Thyroid gland (tissue), 4 donors: ENCODE results near the gene KCND1. TPM values are rescaled to one million over a fixed set of nuclear protein-coding genes. Genes with fewer than 3 reads are reported as not detected.

Experiments used
- DNase-seq, 2 donors: peaks; one replicate each; pipeline ENCODE4 v3.0.0-alpha.2; 2019
- H3K27ac ChIP-seq, 3 donors: fragments of 200-600 bp; sonication (generic); 1 replicate in 2 of 3; 2 replicates in 1 of 3; pipeline ENCODE4 v1.5.1; 2016 to 2019; ENCODE audit warnings: mild to moderate bottlenecking in 1 of 3, moderate library complexity in 1 of 3
- H3K27me3 ChIP-seq: fragments of 200-600 bp; sonication (generic); one replicate; pipeline ENCODE4 v1.5.1; 2019
- H3K36me3 ChIP-seq, 2 donors: fragments of 200-600 bp; sonication (generic); one replicate each; pipeline ENCODE4 v1.5.1; 2016 to 2019
- H3K4me1 ChIP-seq, 2 donors: fragments of 200-600 bp; sonication (generic); one replicate each; pipeline ENCODE4 v1.5.1; 2017 to 2019
- H3K4me3 ChIP-seq, 3 donors: fragments of 200-600 bp; sonication (generic); replicated peaks in 1 of 3; 1 replicate in 2 of 3; 2 replicates in 1 of 3; pipeline ENCODE4 v1.5.1; 2016; ENCODE audit warnings: mild to moderate bottlenecking in 1 of 3
- H3K9me3 ChIP-seq: fragments of 200-600 bp; sonication (generic); one replicate; pipeline ENCODE4 v1.5.1; 2017
- CTCF ChIP-seq, 6 experiments: fragments of 200-600 bp in 3 of 6; fragments of 450-650 bp in 3 of 6; sonication (generic) in 3 of 6; IDR thresholded peaks; one replicate each; pipeline ENCODE4 v1.5.1; 2016 to 2019; ENCODE audit warnings: antibody characterized with exemption in 6 of 6, mild to moderate bottlenecking in 2 of 6, inconsistent platforms in 1 of 6, moderate library complexity in 1 of 6
- POLR2A ChIP-seq, 2 donors: fragments of 450-650 bp; IDR thresholded peaks; one replicate each; pipeline ENCODE4 v1.6.1; 2017; ENCODE audit warnings: antibody characterized with exemption in 2 of 2, mild to moderate bottlenecking in 2 of 2, moderate library complexity in 1 of 2
- WGBS, 2 donors: methylation state at CpG; one replicate each; pipeline ENCODE4 v1.1.5; 2017; 5-methylcytosine and 5-hydroxymethylcytosine counted together
- intact Hi-C: fragments of 100-400 bp; cut with DNase I; formaldehyde crosslinking; loops from one replicate; pipeline ENCODE4 v1.15.1; 2023
- total RNA-seq, 4 donors: library from RNA; depleted of rRNA; stranded (reverse); fragments of >200 nt; gene quantifications; one replicate each; pipeline ENCODE4 v1.2.3, GENCODE V29; 2016

KCND1 gene
- total RNA-seq = 1 to 10 TPM in 3 of 4 donors, under 1 TPM in 1; 0.54 to 1.6 (median 1.1) TPM

- Histone ChIP-seq H3K27ac (peak within 1 kb of the TSS in 2 of 3 donors; percentile 24 to 38), H3K4me3 (peak within 1 kb of the TSS in 1 of 3 donors; percentile 23), H3K27me3 (no peaks in the 10 kb centered on the region), H3K36me3 (peaks cover 0 to 4% of the 10 kb centered on the region in 2 donors), H3K4me1 (peaks cover 7 to 8% of the 10 kb centered on the region in 2 donors), H3K9me3 (no peaks in the 10 kb centered on the region)
- intact Hi-C loops = no loop called here
- TF ChIP-seq CTCF (IDR thresholded peaks at IDR 0.05) = no peak
- TF ChIP-seq POLR2A (IDR thresholded peaks at IDR 0.05) = no peak
- WGBS, 2 donors = 2 to 3% methylated on average over 8 to 11 of the region's 28 CpGs
- peak; percentile 48 to 50 for DNase-seq
Measured at GRCh38 chrX:48971249-48972219, at the start of gene KCND1. TSS of gene KCND1 (minus strand) at chrX:48971844. CDS start at chrX:48970271, 1,573 bp downstream.

GRCh38 chrX:49019599-49020249, 48.1 kb upstream of the KCND1 start:
- DNase-seq = no peak
- TF ChIP-seq CTCF (IDR thresholded peaks at IDR 0.05) = no peak
- no peak for TF ChIP-seq POLR2A (IDR thresholded peaks at IDR 0.05)
- WGBS, 2 donors = 95 to 98% methylated on average over 7 of the region's 7 CpGs
- no peaks in the 10 kb centered on the region for H3K4me1 ChIP-seq
- H3K27me3 ChIP-seq = no peaks in the 10 kb centered on the region
- no peaks in the 10 kb centered on the region for H3K36me3 ChIP-seq
- intact Hi-C loops = no loop called here
- no peak overlapping the region for H3K27ac ChIP-seq
- H3K4me3 ChIP-seq = no peak overlapping the region
- no peaks in the 10 kb centered on the region for H3K9me3 ChIP-seq

GRCh38 chrX:49019050-49019449, 47.4 kb upstream of the KCND1 start:
- H3K9me3 ChIP-seq = no peaks in the 10 kb centered on the region
- intact Hi-C loops = no loop called here
- no peaks in the 10 kb centered on the region for H3K36me3 ChIP-seq
- no peaks in the 10 kb centered on the region for H3K27me3 ChIP-seq
- H3K4me3 ChIP-seq = no peak overlapping the region
- H3K4me1 ChIP-seq = no peaks in the 10 kb centered on the region
- TF ChIP-seq CTCF (IDR thresholded peaks at IDR 0.05) (no peak), POLR2A (IDR thresholded peaks at IDR 0.05) (no peak)
- no peak for DNase-seq
- WGBS, 2 donors = 94 to 96% methylated on average over 2 of the region's 2 CpGs
- no peak overlapping the region for H3K27ac ChIP-seq

- peaks cover 0 to 6% of the 10 kb centered on the region in 2 donors for H3K4me1 ChIP-seq
- DNase-seq = no peak
- no peaks in the 10 kb centered on the region for H3K9me3 ChIP-seq
- WGBS, 2 donors = 91 to 93% methylated on average over 5 of the region's 5 CpGs
- no peak overlapping the region for H3K4me3 ChIP-seq
- H3K27ac ChIP-seq = no peak overlapping the region
- intact Hi-C loops = no loop called here
- no peaks in the 10 kb centered on the region for H3K36me3 ChIP-seq
- no peak for TF ChIP-seq POLR2A (IDR thresholded peaks at IDR 0.05)
- no peak for TF ChIP-seq CTCF (IDR thresholded peaks at IDR 0.05)
- no peaks in the 10 kb centered on the region for H3K27me3 ChIP-seq
Measured at GRCh38 chrX:49003696-49004095, 32.1 kb upstream of the KCND1 start.
